H9 (cell line): Measurements from ENCODE around the gene TEX47. TPM values are rescaled to one million over a fixed set of nuclear protein-coding genes. Genes with fewer than 3 reads are reported as not detected.

Experiments used
- DNase-seq: peaks from one replicate; pipeline ENCODE4 v3.0.0-alpha.2; 2017
- H2AFZ ChIP-seq: one replicate; pipeline ENCODE4 v1.6.1; 2013; ENCODE audit warnings: mild to moderate bottlenecking, low read length, control low read depth, moderate library complexity
- H2AK5ac ChIP-seq: 2 replicates; pipeline ENCODE4 v1.6.1; 2013; ENCODE audit warnings: low read length, control low read depth, mixed read lengths; ENCODE audit not compliant: insufficient read length
- H2BK120ac ChIP-seq: one replicate; pipeline ENCODE4 v1.6.1; 2013; ENCODE audit warnings: low read depth, mild to moderate bottlenecking, low read length, control low read depth, inconsistent platforms; ENCODE audit not compliant: poor library complexity, severe bottlenecking
- H2BK12ac ChIP-seq: 2 replicates; pipeline ENCODE4 v1.6.1; 2013; ENCODE audit warnings: low read length, control low read depth, mixed read lengths, low read depth; ENCODE audit not compliant: insufficient read length
- H2BK15ac ChIP-seq: 2 replicates; pipeline ENCODE4 v1.6.1; 2013; ENCODE audit warnings: low read depth, low read length, control low read depth
- H2BK20ac ChIP-seq: one replicate; pipeline ENCODE4 v1.6.1; 2013; ENCODE audit warnings: low read depth, mild to moderate bottlenecking, low read length, control low read depth, inconsistent platforms; ENCODE audit not compliant: poor library complexity, severe bottlenecking
- H2BK5ac ChIP-seq: 2 replicates; pipeline ENCODE4 v1.6.1; 2013; ENCODE audit warnings: low read length, control low read depth, mixed read lengths; ENCODE audit not compliant: insufficient read length
- H3K14ac ChIP-seq: 2 replicates; pipeline ENCODE4 v1.6.1; 2013; ENCODE audit warnings: low read length, control low read depth; ENCODE audit not compliant: insufficient read depth
- H3K18ac ChIP-seq: 2 replicates; pipeline ENCODE4 v1.6.1; 2013; ENCODE audit warnings: low read depth, mild to moderate bottlenecking, mixed read lengths, low read length, control low read depth; ENCODE audit not compliant: insufficient read length
- H3K23ac ChIP-seq: 2 replicates; pipeline ENCODE4 v1.6.1; 2013; ENCODE audit warnings: low read length, control low read depth, mixed read lengths, low read depth; ENCODE audit not compliant: insufficient read length
- H3K23me2 ChIP-seq: 2 replicates; pipeline ENCODE4 v1.6.1; 2013; ENCODE audit warnings: low read depth, mild to moderate bottlenecking, mixed read lengths, low read length, control low read depth; ENCODE audit not compliant: insufficient read length, poor library complexity, severe bottlenecking
- H3K27ac ChIP-seq: 2 replicates; pipeline ENCODE4 v1.5.1; 2013; ENCODE audit warnings: low read length, control low read depth, mixed read lengths, low read depth; ENCODE audit not compliant: insufficient read length
- H3K27me3 ChIP-seq: 2 replicates; pipeline ENCODE4 v1.6.1; 2013; ENCODE audit warnings: low read length, control low read depth, inconsistent platforms; ENCODE audit not compliant: insufficient read depth
- H3K4ac ChIP-seq: 2 replicates; pipeline ENCODE4 v1.6.1; 2013; ENCODE audit warnings: low read depth, mild to moderate bottlenecking, control low read depth, inconsistent platforms, low read length, moderate library complexity
- H3K4me1 ChIP-seq: 2 replicates; pipeline ENCODE4 v1.6.1; 2013; ENCODE audit warnings: low read length, control low read depth, inconsistent platforms; ENCODE audit not compliant: insufficient read depth
- H3K4me2 ChIP-seq: 2 replicates; pipeline ENCODE4 v1.6.1; 2013; ENCODE audit warnings: low read length, control low read depth, mixed read lengths; ENCODE audit not compliant: insufficient read length, insufficient read depth
- H3K56ac ChIP-seq: 2 replicates; pipeline ENCODE4 v1.6.1; 2013; ENCODE audit warnings: low read depth, mild to moderate bottlenecking, mixed read lengths, low read length, control low read depth; ENCODE audit not compliant: insufficient read length
- H3K79me1 ChIP-seq: 2 replicates; pipeline ENCODE4 v1.6.1; 2013; ENCODE audit warnings: low read depth, mild to moderate bottlenecking, moderate library complexity, low read length, control low read depth, inconsistent platforms; ENCODE audit not compliant: insufficient read depth, poor library complexity, severe bottlenecking
- H3K79me2 ChIP-seq: 2 replicates; pipeline ENCODE4 v1.6.1; 2013; ENCODE audit warnings: low read length, control low read depth, inconsistent platforms; ENCODE audit not compliant: insufficient read depth
- H3K9ac ChIP-seq: 2 replicates; pipeline ENCODE4 v1.6.1; 2013; ENCODE audit warnings: low read length, control low read depth, mixed read lengths; ENCODE audit not compliant: insufficient read length; ENCODE audit errors: extremely low read depth
- H3K9me3 ChIP-seq: one replicate; pipeline ENCODE4 v1.6.1; 2013; ENCODE audit warnings: low read depth, low read length, inconsistent platforms; ENCODE audit not compliant: control insufficient read depth
- H3T11ph ChIP-seq: one replicate; pipeline ENCODE4 v1.6.1; 2013; ENCODE audit warnings: mild to moderate bottlenecking, low read length, control low read depth, inconsistent platforms
- H4K20me1 ChIP-seq: one replicate; pipeline ENCODE4 v1.6.1; 2013; ENCODE audit not compliant: control insufficient read depth, insufficient read length, insufficient read depth
- H4K5ac ChIP-seq: 2 replicates; pipeline ENCODE4 v1.6.1; 2013; ENCODE audit warnings: low read depth, mild to moderate bottlenecking, mixed read lengths, low read length, control low read depth; ENCODE audit not compliant: insufficient read length
- H4K8ac ChIP-seq: replicated peaks from 2 replicates; pipeline ENCODE4 v1.6.1; 2013; ENCODE audit warnings: low read length, control low read depth, mixed read lengths, low read depth; ENCODE audit not compliant: insufficient read length
- H4K91ac ChIP-seq: 2 replicates; pipeline ENCODE4 v1.6.1; 2013; ENCODE audit warnings: low read depth, mild to moderate bottlenecking, moderate library complexity, mixed read lengths, low read length, control low read depth; ENCODE audit not compliant: insufficient read length
- H3K27ac Mint-ChIP-seq, 3 experiments: 2 replicates in 2 of 3; 3 replicates in 1 of 3; pipeline ENCODE4 v1.8.0; 2020 to 2021; ENCODE audit warnings: mixed read lengths in 3 of 3, mild to moderate bottlenecking in 1 of 3, moderate library complexity in 1 of 3
- H3K27me3 Mint-ChIP-seq: 2 replicates; pipeline ENCODE4 v1.8.0; 2021; ENCODE audit warnings: low read depth, mild to moderate bottlenecking, moderate library complexity, mixed read lengths
- H3K36me3 Mint-ChIP-seq, 3 experiments: 2 replicates in 2 of 3; 3 replicates in 1 of 3; pipeline ENCODE4 v1.8.0; 2020 to 2021; ENCODE audit warnings: low read depth in 3 of 3, mixed read lengths in 3 of 3; ENCODE audit not compliant: insufficient read depth in 1 of 3
- H3K4me1 Mint-ChIP-seq, 2 experiments: 2 replicates each; pipeline ENCODE4 v1.8.0; 2020; ENCODE audit warnings: mixed read lengths in 2 of 2
- H3K4me3 Mint-ChIP-seq, 2 experiments: 2 replicates in 1 of 2; 3 replicates in 1 of 2; pipeline ENCODE4 v1.8.0; 2020 to 2021; ENCODE audit warnings: mild to moderate bottlenecking in 2 of 2, mixed read lengths in 2 of 2, moderate library complexity in 1 of 2
- H3K9me3 Mint-ChIP-seq, 2 experiments: 2 replicates in 1 of 2; 3 replicates in 1 of 2; pipeline ENCODE4 v1.8.0; 2020; ENCODE audit warnings: mild to moderate bottlenecking in 2 of 2, mixed read lengths in 2 of 2, moderate library complexity in 1 of 2
- CTCF ChIP-seq: fragments of 200-600 bp; sonication (generic); conservative IDR thresholded peaks from 3 replicates; pipeline ENCODE4 v1.8.0; 2021; ENCODE audit warnings: antibody characterized with exemption, mild to moderate bottlenecking
- WGBS: extraction: QIAGEN DNeasy Blood & Tissue Kit; methylation state at CpG from one replicate; pipeline ENCODE4 v1.1.7; 2013; ENCODE audit warnings: missing lambda C conversion rate, low lambda C conversion rate, mixed read lengths; ENCODE audit not compliant: insufficient read length; ENCODE audit errors: extremely low coverage; 5-methylcytosine and 5-hydroxymethylcytosine counted together
- total RNA-seq: library from RNA; stranded (reverse); gene quantifications from 2 replicates; pipeline ENCODE4 v1.2.1, GENCODE V29; 2021

TEX47 gene
- total RNA-seq, 1 experiment from 2014 or later = not detected

- Histone ChIP-seq H3K56ac (no peak overlapping the region), H2AK5ac (no peak overlapping the region), H3K27me3 (no peaks in the 10 kb centered on the region), H3K4me2 (no peak overlapping the region), H3K23me2 (no peaks in the 10 kb centered on the region), H3K9me3 (no peaks in the 10 kb centered on the region), H3K79me2 (no peaks in the 10 kb centered on the region), H4K8ac (no peak overlapping the region), H3K27ac (no peak overlapping the region), H2BK5ac (no peak overlapping the region), H3K14ac (no peak overlapping the region), H3K23ac (no peak overlapping the region), H2BK120ac (no peak overlapping the region), H3K79me1 (no peaks in the 10 kb centered on the region), H4K91ac (no peak overlapping the region), H3K4me1 (no peaks in the 10 kb centered on the region), H2BK12ac (no peak overlapping the region), H2AFZ (no peak overlapping the region), H2BK20ac (no peak overlapping the region), H4K20me1 (no peaks in the 10 kb centered on the region), H2BK15ac (no peak overlapping the region), H3K9ac (no peak overlapping the region), H3K4ac (no peak overlapping the region), H3K18ac (no peak overlapping the region), H3T11ph (no peak overlapping the region), H4K5ac (no peak overlapping the region)
- DNase-seq = no peak
- H3K4me3 Mint-ChIP-seq = no peak overlapping the region
- no peaks in the 10 kb centered on the region for H3K27me3 Mint-ChIP-seq
- no peaks in the 10 kb centered on the region for H3K4me1 Mint-ChIP-seq
- no peak for TF ChIP-seq CTCF
- no peaks in the 10 kb centered on the region for H3K9me3 Mint-ChIP-seq
- 100% methylated on average over 1 of the region's 3 CpGs for WGBS
- no peaks in the 10 kb centered on the region for H3K36me3 Mint-ChIP-seq
- no peak overlapping the region for H3K27ac Mint-ChIP-seq
Measured at GRCh38 chr7:88792361-88792760, 3.2 kb downstream of the TEX47 start.
